Uterus (tissue), 4 donors: ENCODE results near the gene TIGD6. TPM values are rescaled to one million over a fixed set of nuclear protein-coding genes. Genes with fewer than 3 reads are reported as not detected.
"Not testable (repeated sequence)": the region's sequence is repeated elsewhere in the genome, so short reads cannot be mapped to it uniquely, and the experiment has no call there.

ENCODE experiments used
- DNase-seq, 2 donors: peaks; one replicate each; pipeline ENCODE4 v3.0.0-alpha.2; 2019 to 2020
- H3K27ac ChIP-seq, 2 donors: fragments of 200-600 bp; sonication (generic); 1 replicate in 1 of 2; 2 replicates in 1 of 2; pipeline ENCODE4 v1.5.1; 2016 to 2018
- H3K27me3 ChIP-seq, 2 donors: fragments of 200-600 bp; sonication (generic); one replicate each; pipeline ENCODE4 v1.5.1; 2018 to 2019; ENCODE audit warnings: control low read depth in 1 of 2
- H3K36me3 ChIP-seq, 2 donors: fragments of 200-600 bp; sonication (generic); one replicate each; pipeline ENCODE4 v1.5.1; 2019; ENCODE audit warnings: control low read depth in 1 of 2
- H3K4me1 ChIP-seq, 2 donors: fragments of 200-600 bp; sonication (generic); one replicate each; pipeline ENCODE4 v1.5.1; 2018 to 2019; ENCODE audit warnings: control low read depth in 1 of 2
- H3K4me3 ChIP-seq, 2 donors: fragments of 200-600 bp; sonication (generic); 1 replicate in 1 of 2; 2 replicates in 1 of 2; pipeline ENCODE4 v1.5.1; 2018 to 2019; ENCODE audit warnings: mild to moderate bottlenecking in 1 of 2
- H3K9me3 ChIP-seq, 2 donors: fragments of 200-600 bp; sonication (generic); one replicate each; pipeline ENCODE4 v1.5.1; 2019; ENCODE audit warnings: control low read depth in 1 of 2
- CTCF ChIP-seq, 4 experiments: fragments of 200-600 bp in 2 of 4; fragments of 450-650 bp in 2 of 4; sonication (generic) in 2 of 4; IDR thresholded peaks; one replicate each; pipeline ENCODE4 v1.5.1; 2016 to 2019; ENCODE audit warnings: antibody characterized with exemption in 4 of 4, mild to moderate bottlenecking in 2 of 4, moderate library complexity in 1 of 4
- POLR2A ChIP-seq, 2 donors: fragments of 450-650 bp; IDR thresholded peaks; one replicate each; pipeline ENCODE4 v1.6.1; 2016; ENCODE audit warnings: antibody characterized with exemption in 2 of 2, mild to moderate bottlenecking in 1 of 2, moderate library complexity in 1 of 2
- intact Hi-C: fragments of 100-400 bp; cut with DNase I; formaldehyde crosslinking; loops from one replicate; pipeline ENCODE4 v1.15.1; 2023; ENCODE audit warnings: low total_unique reads
- total RNA-seq, 4 donors: library from RNA; depleted of rRNA in 3 of 4; stranded (reverse); fragments of >200 nt in 3 of 4; gene quantifications; one replicate each; pipeline versions ENCODE4 v1.1.0 to v1.2.4, GENCODE V29; 2014 to 2023
- donor health status: DM: yes; HTN: yes; CAD: no.

TIGD6 gene
- total RNA-seq, 4 donors from 2014 or later: 1.2 to 6.8 (median 2.7) TPM

DNA sequence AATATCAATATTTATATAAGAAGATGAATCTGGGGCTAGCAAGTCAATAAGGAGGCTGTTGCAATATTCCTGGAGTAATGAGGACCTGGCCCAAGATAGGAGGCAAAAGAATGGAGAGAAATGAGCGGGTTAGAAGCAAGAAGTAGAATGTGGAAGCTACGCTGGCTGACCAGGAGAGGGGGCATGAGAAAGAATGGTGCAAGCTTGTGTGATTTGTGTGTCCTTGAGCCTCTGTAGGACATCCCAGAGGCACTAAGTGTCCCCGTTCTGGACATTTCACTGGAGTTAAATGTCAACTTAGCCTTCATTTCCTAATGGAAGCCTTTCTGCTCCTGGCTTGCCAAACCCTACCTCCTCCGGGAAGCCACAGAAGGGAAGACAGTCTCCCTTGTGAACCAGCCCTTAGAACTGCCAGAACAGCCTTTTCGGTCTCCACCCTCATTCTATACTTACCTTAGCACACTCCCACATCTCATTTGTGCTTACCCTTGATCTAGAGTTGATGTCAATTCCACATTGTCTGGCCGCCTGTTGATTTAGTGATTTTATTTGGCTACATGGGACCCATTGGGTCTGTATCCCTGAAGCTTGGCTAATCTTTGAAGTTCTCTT, 49.2 kb downstream of the TIGD6 start:
- no peaks in the 10 kb centered on the region for H3K27me3 ChIP-seq
- H3K27ac ChIP-seq: no peak overlapping the region
- no peaks in the 10 kb centered on the region for H3K4me1 ChIP-seq
- intact Hi-C loops: no loop called here
- TF ChIP-seq POLR2A (IDR thresholded peaks at IDR 0.05): no peak
- TF ChIP-seq CTCF (IDR thresholded peaks at IDR 0.05): no peak
- H3K4me3 ChIP-seq: no peak overlapping the region
- no peaks in the 10 kb centered on the region for H3K9me3 ChIP-seq
- no peak for DNase-seq
- no peaks in the 10 kb centered on the region for H3K36me3 ChIP-seq

DNA sequence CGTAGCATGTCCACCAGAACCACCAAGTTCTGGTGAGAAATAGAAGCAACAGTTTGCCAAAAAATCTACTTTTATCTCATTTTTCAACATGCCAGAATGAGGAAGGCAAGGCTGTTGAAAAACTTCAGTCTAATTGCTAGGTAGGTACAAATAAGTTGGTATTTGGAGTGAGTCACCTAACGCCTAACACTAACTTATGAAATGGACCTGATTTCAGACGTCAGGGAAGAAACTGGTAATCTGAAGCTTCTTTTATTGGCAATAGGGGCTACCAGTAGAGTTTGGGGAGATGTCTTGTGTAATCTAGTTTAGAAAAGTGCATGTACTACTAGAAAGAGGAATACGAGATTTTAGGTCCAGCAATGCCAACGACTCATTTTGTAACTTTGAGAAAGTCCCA, 51.5 kb downstream of the TIGD6 start:
- Histone ChIP-seq H3K9me3 (no peaks in the 10 kb centered on the region), H3K27ac (no peak overlapping the region), H3K4me1 (no peaks in the 10 kb centered on the region), H3K36me3 (no peaks in the 10 kb centered on the region), H3K4me3 (no peak overlapping the region), H3K27me3 (no peaks in the 10 kb centered on the region)
- intact Hi-C loops: no loop called here
- DNase-seq: no peak
- TF ChIP-seq CTCF (IDR thresholded peaks at IDR 0.05) (no peak), POLR2A (IDR thresholded peaks at IDR 0.05) (no peak)

- Histone ChIP-seq H3K27ac (no peak overlapping the region), H3K9me3 (no peaks in the 10 kb centered on the region), H3K36me3 (no peaks in the 10 kb centered on the region), H3K4me1 (no peaks in the 10 kb centered on the region), H3K27me3 (no peaks in the 10 kb centered on the region), H3K4me3 (no peak overlapping the region)
- intact Hi-C loops: no loop called here
- TF ChIP-seq POLR2A (IDR thresholded peaks at IDR 0.05): no peak
- no peak for TF ChIP-seq CTCF (IDR thresholded peaks at IDR 0.05)
- DNase-seq: no peak
Measured at GRCh38 chr5:149946118-149946517, 54.3 kb downstream of the TIGD6 start.

- intact Hi-C loops: no loop called here
- Histone ChIP-seq H3K36me3 (no peaks in the 10 kb centered on the region), H3K4me3 (no peak within 1 kb of the TSS), H3K9me3 (no peaks in the 10 kb centered on the region), H3K4me1 (no peaks in the 10 kb centered on the region), H3K27ac (no peak within 1 kb of the TSS), H3K27me3 (no peaks in the 10 kb centered on the region)
- no peak for TF ChIP-seq CTCF (IDR thresholded peaks at IDR 0.05)
- TF ChIP-seq POLR2A (IDR thresholded peaks at IDR 0.05): no peak
- no peak for DNase-seq
Measured at GRCh38 chr5:149944666-149945065, 55.8 kb downstream of the TIGD6 start, which contains the start of gene PDE6A. PDE6A (minus strand) TSS chr5:149944793; CDS start chr5:149944673, 120 bp downstream.

DNA sequence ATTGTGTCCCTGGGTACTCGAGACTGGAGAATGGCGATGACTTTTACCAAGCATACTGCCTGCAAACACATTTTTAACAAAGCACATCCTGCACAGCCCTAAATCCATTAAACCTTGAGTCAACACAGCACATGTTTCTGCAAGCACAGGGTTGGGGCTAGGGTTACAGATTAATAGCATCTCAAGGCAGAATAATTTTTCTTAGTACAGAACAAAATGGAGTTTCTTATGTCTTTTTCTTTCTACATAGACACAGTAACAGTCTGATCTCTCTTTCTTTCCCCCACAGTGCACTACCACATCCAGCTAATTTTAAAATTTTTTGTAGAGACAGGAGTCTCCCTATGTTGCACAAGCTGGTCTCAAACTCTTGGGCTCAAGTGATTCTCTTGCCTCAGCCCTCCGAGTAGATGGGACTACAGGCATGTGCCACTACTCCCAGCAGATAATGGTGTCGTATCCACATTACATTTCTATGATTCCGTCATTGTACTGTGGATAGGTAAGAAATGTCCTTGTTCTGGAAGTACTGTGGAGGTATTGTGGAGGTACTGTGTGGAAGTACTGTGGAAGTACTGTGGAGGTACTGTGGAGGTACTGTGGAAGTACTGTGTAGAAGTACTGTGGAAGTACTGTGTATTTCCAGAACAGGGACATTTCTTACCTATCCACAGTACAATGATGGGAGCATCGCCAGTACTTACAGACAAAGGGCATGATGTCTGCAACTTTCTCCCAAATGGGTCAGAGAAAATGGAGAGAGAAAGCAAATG, 57.1 kb downstream of the TIGD6 start:
- H3K27ac ChIP-seq, H3K4me3 ChIP-seq, H3K9me3 ChIP-seq, DNase-seq, H3K27me3 ChIP-seq, H3K4me1 ChIP-seq, H3K36me3 ChIP-seq, intact Hi-C loops: not testable (repeated sequence)

Other genes starting within 250 kb of the TIGD6 start
- under 1 TPM in 1 of 4 donors, not detected in 3; 0.07 TPM for gene PDE6A, start 55.9 kb downstream of the TIGD6 start, total RNA-seq
- gene SLC26A2, start 39.9 kb downstream of the TIGD6 start, total RNA-seq: 10 to 100 TPM in 3 of 4 donors, 1 to 10 TPM in 1; 4.6 to 42.9 (median 15.6) TPM
- gene HMGXB3, start 85 bp upstream of the TIGD6 start, total RNA-seq: 10 to 100 TPM; 19.0 to 43.4 (median 30.2) TPM
- 10 to 100 TPM in 3 of 4 donors, 1 to 10 TPM in 1; 1.0 to 42.9 (median 22.8) TPM for gene CSF1R, start 85.9 kb upstream of the TIGD6 start, total RNA-seq
- gene PDGFRB, start 155.2 kb upstream of the TIGD6 start, total RNA-seq: 100 to 1,000 TPM in 3 of 4 donors, 10 to 100 TPM in 1; 60.2 to 378 (median 235) TPM
- under 1 TPM; 0.29 to 0.77 (median 0.38) TPM for gene CDX1, start 166.1 kb upstream of the TIGD6 start, total RNA-seq
- gene SLC6A7, start 189.4 kb upstream of the TIGD6 start, total RNA-seq: not detected